OCI-LY7 (cell line): ENCODE data around the gene DNAH7. TPM values are rescaled to one million over a fixed set of nuclear protein-coding genes. Genes with fewer than 3 reads are reported as not detected.

Experiments
- BruUV-seq: library from RNA; stranded (reverse); fragments of 400-500 nt; replicated peaks from 2 replicates; lab custom pipeline; 2021; lab: Mats Ljungman, UMichigan
- CTCF ChIA-PET: fragments of 300-600 bp; sonication (Branson Sonifier 250); formaldehyde crosslinking; loops from one replicate; lab custom pipeline; 2022; ENCODE audit warnings: antibody characterized with exemption; ENCODE audit not compliant: unreplicated experiment; lab: Charles Lee
- POLR2A ChIA-PET: fragments of 300-600 bp; sonication (Branson Sonifier 250); formaldehyde crosslinking; loops from one replicate; lab custom pipeline; 2022; ENCODE audit warnings: antibody characterized with exemption; lab: Charles Lee
- DNase-seq: peaks from one replicate; pipeline ENCODE4 v3.0.0-alpha.2; 2015; ENCODE audit warnings: low spot score
- H2AFZ ChIP-seq: fragments of 200-600 bp; sonication (generic), shearing (Covaris generic); 2 replicates; pipeline ENCODE4 v1.6.1; 2014; ENCODE audit warnings: mild to moderate bottlenecking, antibody characterized with exemption, low read length, moderate library complexity
- H3K27ac ChIP-seq: fragments of 200-600 bp; sonication (generic); 2 replicates; pipeline ENCODE4 v1.5.1; 2014; ENCODE audit warnings: mixed run types, low read depth, mild to moderate bottlenecking, moderate library complexity, low read length, inconsistent platforms; ENCODE audit not compliant: poor library complexity, severe bottlenecking
- H3K36me3 ChIP-seq: fragments of 200-600 bp; sonication (generic); 2 replicates; pipeline ENCODE4 v1.6.1; 2014; ENCODE audit warnings: mild to moderate bottlenecking, antibody characterized with exemption, low read length, moderate library complexity, mixed read lengths; ENCODE audit not compliant: insufficient read depth
- H3K4me1 ChIP-seq: fragments of 200-600 bp; sonication (generic); 2 replicates; pipeline ENCODE4 v1.5.1; 2014; ENCODE audit warnings: mild to moderate bottlenecking, low read length; ENCODE audit not compliant: insufficient read depth, poor library complexity, severe bottlenecking
- H3K4me2 ChIP-seq: fragments of 200-600 bp; sonication (generic); 2 replicates; pipeline ENCODE4 v1.6.1; 2014; ENCODE audit warnings: mild to moderate bottlenecking, low read length
- H3K4me3 ChIP-seq: fragments of 200-600 bp; sonication (generic); 2 replicates; pipeline ENCODE4 v1.5.1; 2014; ENCODE audit warnings: mild to moderate bottlenecking, low read depth, low read length; ENCODE audit not compliant: poor library complexity, severe bottlenecking
- H3K79me2 ChIP-seq: fragments of 200-600 bp; sonication (generic); 2 replicates; pipeline ENCODE4 v1.6.1; 2016; ENCODE audit warnings: low read depth, mild to moderate bottlenecking, low read length, moderate library complexity, mixed read lengths; ENCODE audit not compliant: insufficient read depth
- H3K9me2 ChIP-seq: fragments of 200-600 bp; sonication (generic); 2 replicates; pipeline ENCODE4 v1.6.1; 2016; ENCODE audit warnings: mild to moderate bottlenecking, low read length, mixed read lengths; ENCODE audit not compliant: insufficient read depth
- H3K9me3 ChIP-seq: fragments of 200-600 bp; sonication (generic); 2 replicates; pipeline ENCODE4 v1.6.1; 2014; ENCODE audit warnings: mild to moderate bottlenecking, mixed run types, low read length, mixed read lengths
- H4K20me1 ChIP-seq: fragments of 200-600 bp; sonication (generic); 2 replicates; pipeline ENCODE4 v1.6.1; 2014; ENCODE audit warnings: mild to moderate bottlenecking, antibody characterized with exemption, low read length, moderate library complexity, mixed read lengths; ENCODE audit not compliant: insufficient read depth
- CTCF ChIP-seq: fragments of 200-600 bp; sonication (generic); conservative IDR thresholded peaks from 2 replicates; pipeline ENCODE4 v1.5.1; 2014; ENCODE audit warnings: mild to moderate bottlenecking, antibody characterized with exemption, low read length, moderate library complexity, mixed read lengths
- EZH2phosphoT487 ChIP-seq: fragments of 200-600 bp; sonication (generic); IDR thresholded peaks from 2 replicates; pipeline ENCODE4 v1.6.1; 2018; ENCODE audit warnings: low read depth, borderline replicate concordance, mild to moderate bottlenecking, mixed run types, antibody characterized with exemption, low read length, moderate library complexity, mixed read lengths
- intact Hi-C: fragments of 100-400 bp; cut with micrococcal nuclease; formaldehyde crosslinking; loops from one replicate; pipeline ENCODE4 v1.10.0; 2022; ENCODE audit not compliant: unreplicated experiment
- total RNA-seq, 2 experiments: library from RNA; depleted of rRNA in 1 of 2; stranded (reverse); fragments of >200 nt in 1 of 2; shearing (Covaris generic) in 1 of 2; gene quantifications; 2 replicates each; pipeline ENCODE4 v1.2.3, GENCODE V29; 2014 to 2022

Gene DNAH7
- total RNA-seq, 2 experiments from 2014 or later, result not detected

- Histone ChIP-seq H3K4me1 (no peaks in the 10 kb centered on the region), H3K79me2 (no peaks in the 10 kb centered on the region), H3K9me2 (no peaks in the 10 kb centered on the region), H2AFZ (no peak overlapping the region), H3K36me3 (no peaks in the 10 kb centered on the region), H3K4me2 (no peak overlapping the region), H3K27ac (no peak overlapping the region), H4K20me1 (no peaks in the 10 kb centered on the region), H3K4me3 (no peak overlapping the region), H3K9me3 (no peaks in the 10 kb centered on the region)
- TF ChIP-seq EZH2phosphoT487 (no peak), CTCF (no peak)
- ChIA-PET POLR2A (interaction anchor here (1.0 kb wide), 1 partner anchor 12 kb away, joined by 3 read pairs; no protein-coding TSS in a partner anchor), CTCF (no interaction called here)
- no TSS peak for BruUV-seq
- DNase-seq, result no peak
- intact Hi-C loops, result no loop called here
These were observed 255.2 kb downstream of the DNAH7 start for GRCh38 chr2:195813421-195813820.

GRCh38 chr2:195810340-195811098 is 258.1 kb downstream of the DNAH7 start:
- no TSS peak for BruUV-seq
- Histone ChIP-seq H3K79me2 (no peaks in the 10 kb centered on the region), H3K4me1 (no peaks in the 10 kb centered on the region), H3K27ac (no peak overlapping the region), H2AFZ (no peak overlapping the region), H3K4me3 (no peak overlapping the region), H3K9me3 (no peaks in the 10 kb centered on the region), H3K4me2 (no peak overlapping the region), H3K9me2 (no peaks in the 10 kb centered on the region), H3K36me3 (no peaks in the 10 kb centered on the region), H4K20me1 (no peaks in the 10 kb centered on the region)
- CTCF ChIA-PET, result no interaction called here
- DNase-seq, result no peak
- intact Hi-C loops, result no loop called here
- POLR2A ChIA-PET, result interaction anchor here (1.9 kb wide), 1 partner anchor 16 kb away, joined by 4 read pairs; no protein-coding TSS in a partner anchor
- TF ChIP-seq EZH2phosphoT487, result no peak
- no peak for TF ChIP-seq CTCF

GRCh38 chr2:195808189-195808588 is 260.4 kb downstream of the DNAH7 start:
- Histone ChIP-seq H2AFZ (no peak overlapping the region), H3K4me1 (no peaks in the 10 kb centered on the region), H3K4me3 (no peak overlapping the region), H3K9me2 (no peaks in the 10 kb centered on the region), H3K27ac (no peak overlapping the region), H3K9me3 (no peaks in the 10 kb centered on the region), H3K4me2 (no peak overlapping the region), H3K79me2 (no peaks in the 10 kb centered on the region), H4K20me1 (no peaks in the 10 kb centered on the region), H3K36me3 (no peaks in the 10 kb centered on the region)
- CTCF ChIA-PET, result interaction anchor here (1.0 kb wide), 1 partner anchor 18 kb away, joined by 3 read pairs; no protein-coding TSS in a partner anchor
- BruUV-seq, result no TSS peak
- TF ChIP-seq EZH2phosphoT487 (no peak), CTCF (no peak)
- no peak for DNase-seq
- POLR2A ChIA-PET, result interaction anchor here (0.6 to 1.8 kb wide), 9 partner anchors 12 to 809 kb away, joined by 3 to 7 read pairs (median 3); no protein-coding TSS in a partner anchor
- intact Hi-C loops, result no loop called here
